ENCODE results near the gene MROH9.

MROH9 gene

GRCh38 chr1:170967042-170967910 lies 31.9 kb downstream of the MROH9 start:
- DNase-seq (ENCODE audit: low read depth), result no peak

DNA sequence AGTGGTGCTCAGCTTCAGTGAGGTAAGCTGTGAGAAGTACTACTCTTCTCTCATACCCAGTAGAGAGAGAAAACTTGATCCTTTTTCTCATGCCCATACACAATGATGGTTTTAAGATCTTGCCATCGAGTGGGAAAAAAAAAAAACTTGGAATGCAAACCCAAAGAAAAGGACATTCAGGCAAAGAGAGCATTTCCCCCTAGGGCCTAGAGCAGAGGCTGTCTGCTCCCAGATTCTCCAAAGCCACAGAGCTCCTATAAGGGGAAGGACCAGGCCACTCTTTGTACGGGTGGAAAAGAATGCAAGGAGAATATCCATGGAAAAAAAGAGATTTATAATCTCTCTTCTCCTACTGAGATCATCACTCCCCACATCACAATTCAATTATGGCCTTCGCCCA lies 34.9 kb downstream of the MROH9 start:
- DNase-seq (ENCODE audit: low read depth), result no peak

GRCh38 chr1:170978371-170978910 lies 43.1 kb downstream of the MROH9 start:
- no peak for DNase-seq (ENCODE audit: low read depth)

DNA sequence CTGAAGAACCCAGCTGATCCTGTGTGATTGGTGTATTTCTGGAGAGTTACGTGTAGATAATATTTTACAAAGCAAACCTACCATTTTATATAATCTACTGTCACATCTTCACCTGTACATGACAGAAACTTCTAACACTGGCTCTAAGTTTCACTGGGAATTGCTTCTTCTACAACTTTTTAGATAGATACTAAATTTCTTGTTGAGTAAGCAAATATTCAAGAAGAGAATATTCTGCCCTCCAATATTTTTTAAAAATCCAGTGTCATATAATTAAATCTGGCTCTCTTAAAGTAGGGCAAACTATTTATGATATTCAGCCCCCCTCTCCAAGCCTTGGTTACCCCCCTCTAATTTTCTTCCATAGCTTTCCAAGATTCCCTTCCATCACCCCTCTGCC lies 50.1 kb downstream of the MROH9 start:
- DNase-seq (ENCODE audit: low read depth), result no peak

GRCh38 chr1:170986901-170987300 lies 51.6 kb downstream of the MROH9 start:
- no peak for DNase-seq (ENCODE audit: low read depth)

GRCh38 chr1:170987424-170987823 lies 52.1 kb downstream of the MROH9 start:
- no peak for DNase-seq (ENCODE audit: low read depth)

DNA sequence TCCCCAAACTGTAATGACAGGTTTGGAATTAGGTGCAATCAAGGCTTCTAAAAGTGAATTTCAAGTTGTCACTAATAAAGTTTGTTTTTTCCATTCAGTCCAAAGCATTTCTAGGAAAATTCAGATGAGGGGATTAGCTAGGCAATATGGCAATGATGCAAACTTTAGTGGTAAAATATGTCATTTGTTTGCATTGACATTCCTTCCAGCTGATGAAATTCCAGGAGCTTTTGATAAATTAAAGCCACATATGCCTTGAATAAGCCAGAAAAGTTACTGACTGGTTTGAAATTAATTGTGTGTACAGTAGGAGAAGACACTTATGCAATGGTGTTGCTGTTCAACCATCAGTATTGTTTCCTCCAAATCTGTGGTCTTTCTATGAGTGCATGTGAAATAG lies 57.8 kb downstream of the MROH9 start:
- no peak for DNase-seq (ENCODE audit: low read depth)

GRCh38 chr1:170993717-170994116 lies 58.4 kb downstream of the MROH9 start:
- DNase-seq (ENCODE audit: low read depth), result no peak

- no peak for DNase-seq (ENCODE audit: low read depth)
Measured at GRCh38 chr1:171014880-171015279, 79.5 kb downstream of the MROH9 start.

DNA sequence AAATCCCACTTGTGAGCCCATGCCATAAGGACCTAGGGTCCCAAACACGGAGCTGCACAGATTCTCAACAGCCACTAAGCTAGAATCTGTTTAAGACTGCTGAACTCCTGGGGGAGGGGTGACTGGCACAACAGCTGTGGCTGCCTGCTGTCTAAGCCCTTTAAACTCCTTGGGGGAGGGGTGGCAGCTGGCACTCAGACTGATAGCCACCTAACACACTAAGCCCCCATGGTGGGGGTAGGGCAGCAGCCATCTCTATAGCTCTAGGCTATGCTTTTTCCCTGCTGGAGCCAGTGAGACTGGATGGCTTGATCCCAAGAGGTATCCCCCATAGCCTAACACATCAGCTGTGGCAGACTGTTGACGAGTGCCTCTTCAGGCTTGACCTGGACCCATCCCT lies 82.1 kb downstream of the MROH9 start:
- no peak for DNase-seq (ENCODE audit: low read depth)

- no peak for DNase-seq (ENCODE audit: low read depth)
Measured at GRCh38 chr1:171019971-171020370, 84.6 kb downstream of the MROH9 start.

DNA sequence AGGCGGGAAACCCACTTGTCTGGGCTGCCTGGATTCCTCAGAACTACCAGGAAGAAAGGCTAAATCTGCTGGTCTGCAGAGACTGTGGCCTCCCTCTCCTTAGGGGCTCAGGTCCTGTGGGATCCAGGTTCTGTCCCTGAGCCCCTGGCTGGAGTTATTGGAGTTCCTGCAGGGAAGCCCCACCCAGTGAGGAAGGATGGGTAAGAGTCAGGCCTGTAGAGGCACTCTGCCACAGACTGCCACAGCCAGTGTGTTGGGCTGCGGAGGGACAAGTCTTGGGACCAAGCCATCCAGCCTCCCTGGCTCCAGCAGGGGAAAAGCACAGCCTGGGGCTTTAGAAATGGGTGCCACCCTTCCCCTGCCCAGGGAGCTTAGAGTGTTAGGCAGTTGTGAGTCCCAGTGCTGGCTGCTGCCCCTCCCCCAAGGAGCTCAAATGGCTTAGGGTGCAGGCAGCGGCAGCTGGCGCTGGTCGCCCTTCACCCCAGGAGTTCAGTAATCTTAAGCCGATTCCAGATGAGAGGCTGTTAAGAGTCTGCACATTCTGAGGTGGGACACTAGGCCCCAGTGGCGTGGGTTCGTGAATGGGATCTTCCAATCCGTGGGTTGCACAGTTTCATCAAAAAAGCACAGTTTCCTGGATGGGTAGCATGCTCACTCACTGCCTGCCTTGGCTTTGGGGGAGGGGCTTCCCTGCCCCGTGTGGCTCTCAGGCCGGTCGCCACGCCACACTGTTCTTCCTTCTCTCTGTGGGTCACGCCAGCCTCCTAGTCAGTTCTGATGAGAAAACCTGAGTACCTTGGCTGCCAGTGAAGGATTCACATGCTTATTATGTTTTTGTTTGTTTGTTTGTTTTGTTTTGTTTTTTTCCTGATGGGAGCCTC lies 97.7 kb downstream of the MROH9 start:
- DNase-seq (ENCODE audit: low read depth), result no peak

DNA sequence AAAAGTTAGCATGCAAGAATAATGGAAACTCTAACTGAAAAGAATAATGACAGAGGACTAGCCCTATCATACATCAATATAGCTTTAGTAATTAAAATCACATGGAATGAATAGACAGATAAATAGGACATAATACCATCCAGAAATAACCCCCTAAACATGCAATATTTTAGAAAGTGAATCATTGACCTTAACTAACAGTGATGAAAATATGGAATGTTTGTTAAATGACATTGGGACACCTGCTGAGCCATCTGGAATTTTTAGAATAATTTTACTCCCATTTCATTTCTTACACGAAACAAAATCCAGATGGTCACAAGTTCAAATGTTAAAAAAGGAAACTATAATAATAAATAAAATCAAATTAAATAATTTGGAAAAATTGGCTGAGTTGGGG lies 102.3 kb downstream of the MROH9 start:
- no peak for DNase-seq (ENCODE audit: low read depth)

DNA sequence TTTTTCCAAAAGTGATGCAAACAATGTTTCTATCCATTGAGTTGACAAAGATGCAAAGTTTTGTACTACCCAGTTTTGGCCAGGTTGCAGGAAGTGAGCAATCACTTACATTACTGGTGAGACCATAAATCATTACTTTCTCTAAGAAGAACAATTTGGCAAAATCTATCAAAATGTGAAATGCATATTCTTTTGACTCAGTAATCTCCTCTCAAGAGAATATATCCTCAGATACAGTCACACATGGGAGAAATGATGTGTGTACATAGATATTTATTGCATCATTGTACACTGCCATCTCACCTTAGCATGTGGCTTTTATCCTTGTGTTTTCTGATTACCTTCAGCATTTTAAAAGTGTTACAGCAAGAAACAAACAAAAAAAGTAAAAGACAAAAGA lies 103.0 kb downstream of the MROH9 start:
- no peak for DNase-seq (ENCODE audit: low read depth)

- no peak for DNase-seq (ENCODE audit: low read depth)
Measured at GRCh38 chr1:171048014-171048413, 112.7 kb downstream of the MROH9 start.

DNA sequence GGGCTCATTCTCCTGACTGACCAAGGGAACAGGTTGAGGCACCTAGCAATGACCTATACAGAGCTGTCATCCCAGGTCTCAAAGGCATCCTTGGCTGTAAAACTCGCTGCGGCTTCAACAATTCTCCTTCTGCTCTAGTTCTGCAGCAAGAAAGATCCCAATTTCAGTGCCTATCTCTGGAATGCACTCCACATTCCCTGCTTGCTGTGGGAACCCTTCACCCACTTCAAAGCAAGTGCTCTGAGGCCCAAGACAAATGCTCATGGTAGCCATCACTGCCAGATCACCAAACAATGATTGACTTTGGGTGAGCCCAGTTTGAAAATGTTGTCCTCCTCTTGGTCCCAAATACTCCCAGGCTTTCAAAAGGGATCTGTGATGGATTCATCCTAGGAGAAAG lies 117.6 kb downstream of the MROH9 start:
- no peak for DNase-seq (ENCODE audit: low read depth)

GRCh38 chr1:171055966-171056643 lies 120.8 kb downstream of the MROH9 start:
- no peak for DNase-seq (ENCODE audit: low read depth)

DNA sequence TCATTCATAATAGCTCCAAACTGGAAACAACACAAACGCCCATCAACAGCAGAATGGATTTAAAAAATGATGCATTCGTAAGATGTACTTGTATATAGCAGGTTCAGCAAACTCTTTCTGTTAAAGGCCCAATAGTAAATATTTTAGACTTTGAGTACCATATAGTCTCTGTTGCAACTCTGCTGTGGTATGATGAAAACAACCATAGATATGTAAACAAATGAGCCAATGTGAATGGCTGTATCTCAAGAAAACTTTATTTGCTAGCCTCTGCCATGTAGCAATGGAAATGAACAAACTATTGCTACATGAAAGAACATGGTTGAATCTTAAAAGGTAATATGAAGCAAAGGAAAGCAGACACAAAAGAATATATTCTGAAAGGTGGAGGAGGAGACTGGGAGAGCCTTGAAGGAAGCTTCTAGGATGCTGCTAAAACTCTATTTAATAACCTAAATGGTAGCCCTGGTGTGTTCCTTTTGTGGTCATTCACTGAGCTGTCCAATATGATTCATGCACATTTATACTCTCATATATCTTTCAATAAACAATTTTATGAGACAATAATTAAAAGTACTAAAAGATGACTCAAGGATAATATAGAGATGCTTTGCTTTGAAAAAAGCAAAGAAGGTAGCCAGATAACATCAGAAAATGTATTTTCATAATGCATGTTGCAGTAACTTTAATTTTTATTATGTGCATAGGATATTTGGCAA lies 126.2 kb downstream of the MROH9 start:
- DNase-seq (ENCODE audit: low read depth), result no peak

DNA sequence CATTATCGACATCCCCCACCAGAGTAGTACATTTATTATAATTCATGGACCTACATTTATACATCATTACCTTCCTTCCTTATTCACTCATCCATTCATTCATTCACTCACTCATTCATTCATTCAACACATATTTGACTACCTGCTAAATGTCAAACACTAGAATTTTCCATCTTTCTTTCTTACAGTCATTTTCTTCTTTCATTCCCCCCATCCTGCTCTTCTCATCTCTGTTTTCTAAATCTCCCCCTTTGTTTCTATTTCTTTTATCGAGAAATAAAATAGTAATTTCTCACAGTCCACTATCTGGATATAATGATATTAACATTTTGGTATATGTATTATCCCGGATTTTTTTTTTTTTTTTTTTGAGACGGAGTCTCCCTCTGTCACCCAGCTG lies 127.6 kb downstream of the MROH9 start:
- no peak for DNase-seq (ENCODE audit: low read depth)

DNA sequence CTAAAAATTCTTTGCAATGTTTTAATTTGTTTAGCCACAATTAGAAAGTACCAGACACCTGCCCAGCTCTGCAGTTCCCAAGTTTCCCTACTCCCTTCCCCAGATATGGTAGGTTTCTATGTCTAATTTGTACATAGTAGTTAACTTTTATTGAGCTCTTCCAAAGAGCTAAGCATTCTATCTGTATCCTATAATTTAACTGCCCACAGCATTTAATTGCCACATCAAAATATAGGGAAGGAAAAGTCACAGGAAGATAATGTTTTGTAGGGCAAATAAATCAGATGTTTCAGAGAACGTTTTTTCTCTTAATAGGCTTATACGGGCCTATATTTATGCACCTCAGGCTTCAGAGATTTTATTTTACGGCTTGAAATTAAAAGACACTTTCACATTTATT lies 139.7 kb downstream of the MROH9 start:
- no peak for DNase-seq (ENCODE audit: low read depth)

GRCh38 chr1:171081314-171081753 lies 146.0 kb downstream of the MROH9 start:
- DNase-seq (ENCODE audit: low read depth), result no peak

DNA sequence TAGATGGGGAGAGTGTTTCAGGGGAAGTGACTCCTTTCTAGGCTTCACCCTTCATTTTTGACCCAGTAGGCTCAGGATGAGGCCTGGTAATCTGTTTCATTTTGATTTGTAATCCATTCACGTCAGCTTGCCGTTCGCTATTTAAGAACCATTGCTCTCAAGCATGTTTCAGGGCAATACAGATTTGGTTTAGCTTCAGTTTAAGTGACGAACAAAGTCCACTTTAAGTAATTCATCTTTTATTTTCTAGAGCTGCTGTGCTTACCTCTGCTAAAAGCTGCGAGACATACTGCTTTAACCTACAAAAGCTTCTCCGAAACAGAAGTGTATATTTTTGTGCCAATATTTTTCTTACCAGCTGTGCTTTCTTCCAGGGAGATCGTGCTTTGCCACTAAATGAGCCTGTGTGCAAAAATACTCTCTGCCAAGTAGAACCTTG lies 146.4 kb downstream of the MROH9 start:
- DNase-seq (ENCODE audit: low read depth), result no peak
